ENCODE results near the gene CYP26B1.
"Not testable (repeated sequence)": the region's sequence is repeated elsewhere in the genome, so short reads cannot be mapped to it uniquely, and the experiment has no call there.

The CYP26B1 gene

GRCh38 chr2:72094701-72095100, 53.0 kb downstream of the CYP26B1 start:
- Mint-ChIP-seq H3K4me1 (no peaks in the 10 kb centered on the region), H3K27ac (no peak overlapping the region), H3K4me3 (no peak overlapping the region), H3K36me3 (ENCODE audit: low read depth) (no peaks in the 10 kb centered on the region), H3K9me3 (no peaks in the 10 kb centered on the region), H3K27me3 (ENCODE audit: low read depth) (peaks cover 37% of the 10 kb centered on the region)
- TF ChIP-seq, protein P1, sequence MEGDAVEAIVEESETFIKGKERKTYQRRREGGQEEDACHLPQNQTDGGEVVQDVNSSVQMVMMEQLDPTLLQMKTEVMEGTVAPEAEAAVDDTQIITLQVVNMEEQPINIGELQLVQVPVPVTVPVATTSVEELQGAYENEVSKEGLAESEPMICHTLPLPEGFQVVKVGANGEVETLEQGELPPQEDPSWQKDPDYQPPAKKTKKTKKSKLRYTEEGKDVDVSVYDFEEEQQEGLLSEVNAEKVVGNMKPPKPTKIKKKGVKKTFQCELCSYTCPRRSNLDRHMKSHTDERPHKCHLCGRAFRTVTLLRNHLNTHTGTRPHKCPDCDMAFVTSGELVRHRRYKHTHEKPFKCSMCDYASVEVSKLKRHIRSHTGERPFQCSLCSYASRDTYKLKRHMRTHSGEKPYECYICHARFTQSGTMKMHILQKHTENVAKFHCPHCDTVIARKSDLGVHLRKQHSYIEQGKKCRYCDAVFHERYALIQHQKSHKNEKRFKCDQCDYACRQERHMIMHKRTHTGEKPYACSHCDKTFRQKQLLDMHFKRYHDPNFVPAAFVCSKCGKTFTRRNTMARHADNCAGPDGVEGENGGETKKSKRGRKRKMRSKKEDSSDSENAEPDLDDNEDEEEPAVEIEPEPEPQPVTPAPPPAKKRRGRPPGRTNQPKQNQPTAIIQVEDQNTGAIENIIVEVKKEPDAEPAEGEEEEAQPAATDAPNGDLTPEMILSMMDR (IDR thresholded peaks at IDR 0.05; ENCODE audit: unreplicated experiment in 3 of 3): no peak

DNA sequence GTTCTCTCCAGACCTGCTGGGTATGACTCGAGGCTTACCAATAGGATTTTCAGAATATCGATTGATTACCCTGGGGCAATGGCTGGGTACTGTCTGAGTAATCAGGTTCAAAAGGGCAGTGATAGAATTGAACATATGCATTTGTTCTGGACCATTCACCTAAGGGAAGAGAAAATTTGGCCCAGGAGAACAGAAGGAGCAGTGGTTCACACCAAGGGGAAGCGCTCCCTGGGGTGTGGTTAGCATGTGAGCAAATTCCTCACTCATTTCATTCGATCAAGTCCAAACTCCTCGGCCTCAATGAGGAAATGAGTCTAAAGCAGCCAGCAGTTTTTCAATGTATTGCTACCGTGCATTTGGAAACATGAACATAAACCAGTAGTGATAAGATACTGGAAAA, 55.6 kb downstream of the CYP26B1 start:
- Mint-ChIP-seq H3K27ac (no peak overlapping the region), H3K4me3 (no peak overlapping the region), H3K27me3 (ENCODE audit: low read depth) (peaks cover 28% of the 10 kb centered on the region), H3K4me1 (no peaks in the 10 kb centered on the region), H3K9me3 (no peaks in the 10 kb centered on the region), H3K36me3 (ENCODE audit: low read depth) (no peaks in the 10 kb centered on the region)
- TF ChIP-seq, protein P1 (IDR thresholded peaks at IDR 0.05; ENCODE audit: unreplicated experiment in 3 of 3): no peak

DNA sequence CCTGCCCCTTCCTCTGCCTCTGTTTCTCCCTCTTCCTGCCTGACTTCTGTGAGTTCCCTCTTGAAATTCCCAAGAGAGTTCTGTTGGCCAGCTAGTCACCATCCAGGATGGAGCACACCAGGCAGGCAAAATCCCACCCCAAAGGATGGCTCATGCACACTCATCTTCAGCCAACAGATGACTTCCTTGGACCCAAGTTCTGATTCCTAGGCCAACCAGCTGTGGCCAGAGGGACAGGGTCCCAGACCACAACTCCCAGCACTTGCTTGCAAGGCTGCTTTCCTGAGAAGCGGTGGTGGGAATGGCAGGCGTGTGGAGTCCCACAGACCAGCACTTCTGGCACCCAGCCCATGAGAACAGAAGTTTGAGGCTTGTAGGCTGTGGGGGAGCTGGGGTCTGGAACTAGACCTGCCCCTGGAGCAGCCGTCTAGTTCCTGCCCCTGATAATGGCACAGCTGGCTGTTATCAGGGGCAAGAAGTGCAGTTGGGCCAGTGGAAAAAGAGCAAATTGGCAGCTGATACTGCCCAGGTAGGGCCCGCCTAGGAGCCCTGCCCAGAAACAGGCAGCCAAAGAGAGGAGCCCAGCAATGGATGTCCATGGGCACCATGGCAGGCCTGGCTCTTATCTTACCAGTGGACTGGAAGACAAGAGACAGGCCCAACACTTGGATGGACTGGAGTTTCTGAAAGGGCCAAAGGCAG, 56.7 kb downstream of the CYP26B1 start:
- Mint-ChIP-seq H3K4me3 (no peak overlapping the region), H3K4me1 (no peaks in the 10 kb centered on the region), H3K27ac (no peak overlapping the region), H3K9me3 (no peaks in the 10 kb centered on the region), H3K36me3 (ENCODE audit: low read depth) (no peaks in the 10 kb centered on the region), H3K27me3 (ENCODE audit: low read depth) (peaks cover 25% of the 10 kb centered on the region)
- TF ChIP-seq, protein P1 (IDR thresholded peaks at IDR 0.05; ENCODE audit: unreplicated experiment in 3 of 3): no peak

DNA sequence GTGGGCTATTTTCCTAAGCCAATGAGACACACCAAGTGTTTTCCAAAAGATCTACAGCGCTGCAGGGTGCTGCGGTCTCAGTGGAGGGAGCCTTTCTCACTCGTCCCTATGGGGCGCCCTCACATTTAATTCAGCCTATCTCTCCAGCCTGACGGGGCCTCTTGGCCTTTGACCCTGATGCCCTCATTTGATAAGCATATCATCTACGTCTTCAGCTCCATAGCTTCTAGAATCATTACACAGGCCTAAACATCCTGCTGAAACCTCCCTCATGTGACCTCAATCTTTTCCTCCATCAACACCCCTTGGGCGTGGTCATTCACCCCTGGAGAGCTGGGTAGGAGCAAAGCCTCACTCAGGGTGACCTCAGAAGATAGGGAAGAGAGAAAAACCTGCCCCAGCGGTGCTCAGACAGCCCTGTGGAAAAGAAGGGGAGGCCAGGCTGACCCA, 57.4 kb downstream of the CYP26B1 start:
- Mint-ChIP-seq H3K36me3 (ENCODE audit: low read depth) (no peaks in the 10 kb centered on the region), H3K27me3 (ENCODE audit: low read depth) (peaks cover 25% of the 10 kb centered on the region), H3K4me3 (no peak overlapping the region), H3K9me3 (no peaks in the 10 kb centered on the region), H3K4me1 (no peaks in the 10 kb centered on the region), H3K27ac (no peak overlapping the region)
- TF ChIP-seq, protein P1 (IDR thresholded peaks at IDR 0.05; ENCODE audit: unreplicated experiment in 3 of 3): no peak

DNA sequence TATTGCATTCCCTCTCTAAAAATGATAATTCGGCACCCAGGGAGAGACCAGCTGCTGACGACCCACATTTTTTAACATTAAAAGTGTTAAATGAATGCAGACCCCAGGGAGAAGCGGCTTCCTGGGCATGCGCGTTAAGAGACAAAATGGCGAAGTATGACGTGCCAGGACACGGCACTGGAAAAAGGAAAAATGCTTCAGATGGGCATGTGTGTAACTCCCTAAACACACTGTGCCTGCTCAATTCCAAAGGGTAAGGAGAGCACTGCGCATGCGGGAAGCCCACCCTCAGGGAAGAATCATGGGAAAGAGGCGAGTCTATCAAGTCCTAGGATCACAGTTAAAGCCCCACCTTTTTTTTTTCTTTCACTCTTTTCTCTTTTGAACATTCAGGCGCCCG, 58.1 kb downstream of the CYP26B1 start:
- TF ChIP-seq, protein P1 (IDR thresholded peaks at IDR 0.05; ENCODE audit: unreplicated experiment in 3 of 3): no peak
- no peak overlapping the region for H3K4me3 Mint-ChIP-seq
- no peaks in the 10 kb centered on the region for H3K36me3 Mint-ChIP-seq (ENCODE audit: low read depth)
- no peak overlapping the region for H3K27ac Mint-ChIP-seq
- no peaks in the 10 kb centered on the region for H3K9me3 Mint-ChIP-seq
- H3K4me1 Mint-ChIP-seq: no peaks in the 10 kb centered on the region
- H3K27me3 Mint-ChIP-seq (ENCODE audit: low read depth): peaks cover 19% of the 10 kb centered on the region

DNA sequence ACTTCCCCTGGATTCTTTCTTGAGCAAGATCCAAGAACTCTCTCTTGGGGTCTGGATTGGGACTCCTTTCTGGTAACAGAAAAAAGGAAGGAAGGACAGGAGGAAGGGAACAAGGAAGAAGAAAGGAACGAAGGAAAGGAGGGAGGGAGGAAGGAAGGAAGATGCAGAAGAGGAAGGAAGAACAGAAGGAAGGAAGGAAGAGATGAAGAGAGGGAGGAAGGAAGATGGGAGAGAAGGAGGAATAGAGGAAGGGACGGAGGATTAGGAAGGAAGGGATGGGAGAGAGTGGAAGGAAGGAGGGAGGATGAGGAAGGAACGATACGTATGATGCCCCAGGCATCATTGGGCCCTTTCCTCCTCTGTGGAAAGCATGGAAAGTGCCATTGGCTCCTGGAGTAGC, 58.6 kb downstream of the CYP26B1 start:
- Mint-ChIP-seq H3K4me3 (no peak overlapping the region), H3K27me3 (ENCODE audit: low read depth) (peaks cover 18% of the 10 kb centered on the region), H3K27ac (no peak overlapping the region), H3K4me1 (no peaks in the 10 kb centered on the region), H3K36me3 (ENCODE audit: low read depth) (no peaks in the 10 kb centered on the region), H3K9me3 (no peaks in the 10 kb centered on the region)
- TF ChIP-seq, protein P1 (IDR thresholded peaks at IDR 0.05; ENCODE audit: unreplicated experiment in 3 of 3): no peak

DNA sequence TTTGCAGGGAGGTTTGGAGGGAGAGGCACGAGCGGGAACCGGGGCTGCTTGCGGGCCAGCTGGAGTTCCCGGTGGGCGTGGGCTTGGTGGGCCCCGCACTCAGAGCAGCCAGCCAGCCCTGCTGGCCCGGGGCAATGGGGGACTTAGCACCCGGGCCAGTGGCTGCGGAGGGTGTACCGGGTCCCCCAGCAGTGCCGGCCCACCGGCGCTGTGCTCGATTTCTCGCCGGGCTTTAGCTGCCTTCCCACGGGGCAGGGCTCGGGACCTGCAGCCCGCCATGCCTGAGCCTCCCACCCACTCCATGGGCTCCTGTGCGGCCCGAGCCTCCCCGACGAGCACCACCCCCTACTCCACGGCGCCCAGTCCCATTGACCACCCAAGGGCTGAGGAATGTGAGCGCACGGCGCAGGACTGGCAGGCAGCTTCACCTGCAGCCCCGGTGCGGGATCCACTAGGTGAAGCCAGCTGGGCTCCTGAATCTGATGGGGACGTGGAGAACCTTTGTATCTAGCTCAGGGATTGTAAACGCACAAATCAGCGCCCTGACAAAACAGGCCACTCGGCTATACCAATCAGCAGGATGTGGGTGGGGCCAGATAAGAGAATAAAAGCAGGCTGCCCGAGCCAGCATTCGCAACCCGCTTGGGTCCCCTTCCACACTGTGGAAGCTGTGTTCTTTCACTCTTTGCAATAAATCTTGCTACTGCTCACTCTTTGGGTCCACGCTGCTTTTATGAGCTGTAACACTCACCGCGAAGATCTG, 60.6 kb downstream of the CYP26B1 start:
- not testable (repeated sequence) for H3K4me1 Mint-ChIP-seq; H3K4me3 Mint-ChIP-seq; H3K36me3 Mint-ChIP-seq (ENCODE audit: low read depth); H3K9me3 Mint-ChIP-seq; H3K27ac Mint-ChIP-seq
- peaks cover 22% of the 10 kb centered on the region for H3K27me3 Mint-ChIP-seq (ENCODE audit: low read depth)
